Hindlimb muscle (tissue), 1 donor: Measurements from ENCODE around the gene GSTP1. TPM values are rescaled to one million over a fixed set of nuclear protein-coding genes. Genes with fewer than 3 reads are reported as not detected.
"Not testable (repeated sequence)": the region's sequence is repeated elsewhere in the genome, so short reads cannot be mapped to it uniquely, and the experiment has no call there.

Experiments used
- DNase-seq: peaks from one replicate; pipeline ENCODE4 v3.0.0-alpha.2; 2013
- polyA plus RNA-seq: library from polyadenylated mRNA; unstranded; fragments of 120-200 nt; gene quantifications from one replicate; pipeline ENCODE4 v1.2.1, GENCODE V29; 2013; ENCODE audit not compliant: insufficient read length

The GSTP1 gene
- polyA plus RNA-seq, 1 donor, result 215 TPM

- DNase-seq, result no peak
These were observed 33.0 kb downstream of the GSTP1 start for GRCh38 chr11:67616431-67617242.

GRCh38 chr11:67617243-67617953 lies 33.8 kb downstream of the GSTP1 start:
- DNase-seq, result no peak

- not testable (repeated sequence) for DNase-seq
These were observed 35.5 kb downstream of the GSTP1 start for GRCh38 chr11:67618901-67619659.

- not testable (repeated sequence) for DNase-seq
These were observed 36.3 kb downstream of the GSTP1 start for GRCh38 chr11:67619683-67620618.

- DNase-seq, result not testable (repeated sequence)
These were observed 37.0 kb downstream of the GSTP1 start for GRCh38 chr11:67620621-67621020.

GRCh38 chr11:67621928-67622327 lies 38.3 kb downstream of the GSTP1 start:
- not testable (repeated sequence) for DNase-seq

GRCh38 chr11:67622905-67623304 lies 39.3 kb downstream of the GSTP1 start:
- not testable (repeated sequence) for DNase-seq

- DNase-seq, result not testable (repeated sequence)
These were observed 40.2 kb downstream of the GSTP1 start for GRCh38 chr11:67623795-67624194.

- not testable (repeated sequence) for DNase-seq
These were observed 42.7 kb downstream of the GSTP1 start for GRCh38 chr11:67626131-67626833.

- no peak for DNase-seq
These were observed 43.4 kb downstream of the GSTP1 start for GRCh38 chr11:67626970-67627369.

- no peak for DNase-seq
These were observed 43.8 kb downstream of the GSTP1 start for GRCh38 chr11:67627441-67627811.

- no peak for DNase-seq
These were observed 44.4 kb downstream of the GSTP1 start for GRCh38 chr11:67627812-67628624.

- no peak for DNase-seq
These were observed 45.2 kb downstream of the GSTP1 start for GRCh38 chr11:67628710-67629385.

- DNase-seq, result peak; percentile 82
These were observed 46.0 kb downstream of the GSTP1 start, which contains the start of gene NUDT8 for GRCh38 chr11:67629386-67630227. Gene NUDT8 (minus strand): TSS chr11:67629937. CDS start chr11:67629911, 26 bp downstream.

GRCh38 chr11:67630228-67630942 lies 46.8 kb downstream of the GSTP1 start:
- DNase-seq, result peak; percentile 96

GRCh38 chr11:67630943-67631331 lies 47.3 kb downstream of the GSTP1 start:
- DNase-seq, result no peak

- DNase-seq, result no peak
These were observed 47.8 kb downstream of the GSTP1 start for GRCh38 chr11:67631411-67631810.

GRCh38 chr11:67631853-67632174 lies 48.2 kb downstream of the GSTP1 start:
- no peak for DNase-seq
